ENCODE data around the gene DPY19L1. TPM values are rescaled to one million over a fixed set of nuclear protein-coding genes. Genes with fewer than 3 reads are reported as not detected.
"Not testable (repeated sequence)": the region's sequence is repeated elsewhere in the genome, so short reads cannot be mapped to it uniquely, and the experiment has no call there.

DPY19L1 gene
- total and polyA plus RNA-seq, 2 donors: 19.4 to 72.8 TPM

DNA sequence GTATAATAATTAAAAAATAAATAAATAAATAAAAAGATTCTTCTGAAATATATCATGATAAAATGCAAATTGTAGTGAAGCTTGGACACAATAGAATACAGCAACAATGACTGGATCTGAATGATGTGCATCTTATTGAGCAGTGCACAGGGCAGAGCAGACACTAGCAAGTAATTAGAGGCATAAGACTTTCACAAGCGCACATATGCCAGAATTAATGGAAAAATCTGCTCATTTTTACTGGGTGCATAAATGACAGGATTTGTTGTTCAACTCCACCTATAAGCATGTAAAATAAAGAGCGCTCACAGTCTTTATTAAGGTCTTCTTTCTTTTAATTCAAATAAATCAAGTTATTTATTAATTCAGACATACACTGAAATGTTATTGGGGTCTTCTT, 125.0 kb downstream of the DPY19L1 start:
- WGBS: 98% methylated on average over 2 of the region's 2 CpGs
- no peak for DNase-seq (ENCODE audit: extremely low spot score)
- Histone ChIP-seq H3K4me3 (ENCODE audit: low read depth, low read length) (no peak overlapping the region), H3K4me1 (ENCODE audit: insufficient read depth) (no peaks in the 10 kb centered on the region), H3K36me3 (ENCODE audit: insufficient read depth) (no peaks in the 10 kb centered on the region), H3K27ac (ENCODE audit: low read depth) (no peak overlapping the region)

DNA sequence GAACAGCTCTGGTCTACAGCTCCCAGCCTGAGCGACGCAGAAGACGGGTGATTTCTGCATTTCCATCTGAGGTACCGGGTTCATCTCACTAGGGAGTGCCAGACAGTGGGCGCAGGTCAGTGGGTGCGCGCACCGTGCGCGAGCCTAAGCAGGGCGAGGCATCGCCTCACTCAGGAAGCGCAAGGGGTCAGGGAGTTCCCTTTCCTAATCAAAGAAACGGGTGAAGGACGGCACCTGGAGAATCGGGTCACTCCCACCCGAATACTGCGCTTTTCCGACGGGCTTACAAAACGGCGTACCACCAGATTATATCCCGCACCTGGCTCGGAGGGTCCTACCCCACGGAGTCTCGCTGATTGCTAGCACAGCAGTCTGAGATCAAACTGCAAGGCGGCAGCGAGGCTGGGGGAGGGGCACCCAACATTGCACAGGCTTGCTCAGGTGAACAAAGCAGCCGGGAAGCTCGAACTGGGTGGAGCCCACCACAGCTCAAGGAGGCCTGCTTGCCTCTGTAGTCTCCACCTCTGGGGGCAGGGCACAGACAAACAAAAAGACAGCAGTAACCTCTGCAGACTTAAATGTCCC, 130.9 kb downstream of the DPY19L1 start:
- H3K4me3 ChIP-seq (ENCODE audit: low read depth, low read length); H3K36me3 ChIP-seq (ENCODE audit: insufficient read depth); H3K4me1 ChIP-seq (ENCODE audit: insufficient read depth); DNase-seq (ENCODE audit: extremely low spot score); H3K27ac ChIP-seq (ENCODE audit: low read depth): not testable (repeated sequence)
- 24% methylated on average over 30 of the region's 30 CpGs for WGBS

- WGBS: 43% methylated on average over 4 of the region's 4 CpGs
- Histone ChIP-seq H3K4me1 (ENCODE audit: insufficient read depth) (no peaks in the 10 kb centered on the region), H3K36me3 (ENCODE audit: insufficient read depth) (no peaks in the 10 kb centered on the region), H3K27ac (ENCODE audit: low read depth) (no peak overlapping the region), H3K4me3 (ENCODE audit: low read depth, low read length) (no peak overlapping the region)
- no peak for DNase-seq (ENCODE audit: extremely low spot score)
These were observed 132.3 kb downstream of the DPY19L1 start for GRCh38 chr7:34904987-34905386.

GRCh38 chr7:34903921-34904320, 133.4 kb downstream of the DPY19L1 start:
- DNase-seq (ENCODE audit: extremely low spot score); H3K27ac ChIP-seq (ENCODE audit: low read depth); H3K4me1 ChIP-seq (ENCODE audit: insufficient read depth); H3K36me3 ChIP-seq (ENCODE audit: insufficient read depth); H3K4me3 ChIP-seq (ENCODE audit: low read depth, low read length): not testable (repeated sequence)
- 79% methylated on average over 2 of the region's 2 CpGs for WGBS

DNA sequence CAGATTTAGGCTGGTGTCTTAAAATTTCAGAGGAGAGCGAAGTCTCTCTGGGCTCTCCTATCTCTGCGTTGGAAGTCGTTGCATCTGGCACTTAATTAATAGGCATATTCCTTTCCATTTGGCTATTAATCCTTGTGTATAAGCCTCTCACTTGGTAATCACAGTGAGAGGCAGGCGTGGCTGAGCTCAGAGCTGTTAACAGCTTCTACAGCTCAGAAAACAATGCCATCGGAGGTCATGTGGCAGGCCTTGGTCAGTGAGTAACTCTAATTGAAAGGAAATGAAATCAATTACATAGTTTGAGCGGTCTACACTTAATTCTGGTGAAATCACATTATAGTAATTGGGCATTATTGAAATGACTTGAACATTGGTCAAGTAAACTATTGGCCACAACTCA, 135.1 kb downstream of the DPY19L1 start:
- Histone ChIP-seq H3K36me3 (ENCODE audit: insufficient read depth) (no peaks in the 10 kb centered on the region), H3K4me1 (ENCODE audit: insufficient read depth) (no peaks in the 10 kb centered on the region), H3K4me3 (ENCODE audit: low read depth, low read length) (no peak overlapping the region), H3K27ac (ENCODE audit: low read depth) (no peak overlapping the region)
- 87% methylated on average over 6 of the region's 6 CpGs for WGBS
- DNase-seq (ENCODE audit: extremely low spot score): no peak

GRCh38 chr7:34900891-34901513, 136.3 kb downstream of the DPY19L1 start:
- DNase-seq (ENCODE audit: extremely low spot score): no peak
- Histone ChIP-seq H3K27ac (ENCODE audit: low read depth) (no peak overlapping the region), H3K4me1 (ENCODE audit: insufficient read depth) (no peaks in the 10 kb centered on the region), H3K4me3 (ENCODE audit: low read depth, low read length) (no peak overlapping the region), H3K36me3 (ENCODE audit: insufficient read depth) (no peaks in the 10 kb centered on the region)
- 70% methylated on average over 4 of the region's 4 CpGs for WGBS

DNA sequence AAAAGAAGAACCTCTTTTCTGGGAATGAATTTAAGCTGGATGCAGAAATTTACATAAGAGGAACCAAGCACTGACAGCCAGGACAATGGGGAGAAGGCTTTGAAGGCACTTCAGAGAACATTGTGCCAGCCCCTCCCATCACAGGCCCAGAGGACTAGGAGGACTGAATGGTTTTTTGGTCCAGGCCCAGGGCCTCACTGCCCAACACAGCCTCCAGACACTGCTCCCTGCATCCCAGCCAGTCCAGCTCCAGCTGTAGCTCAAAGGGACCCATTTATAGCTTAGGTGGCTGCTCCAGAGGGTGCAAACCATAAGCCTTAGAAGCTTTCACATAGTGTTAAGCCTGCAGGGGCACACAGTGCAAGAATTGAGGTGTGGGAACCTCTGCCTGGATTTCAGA, 142.1 kb downstream of the DPY19L1 start:
- no peak for DNase-seq (ENCODE audit: extremely low spot score)
- H3K36me3 ChIP-seq (ENCODE audit: insufficient read depth): no peaks in the 10 kb centered on the region
- no peaks in the 10 kb centered on the region for H3K4me1 ChIP-seq (ENCODE audit: insufficient read depth)
- no peak overlapping the region for H3K4me3 ChIP-seq (ENCODE audit: low read depth, low read length)
- H3K27ac ChIP-seq (ENCODE audit: low read depth): no peak overlapping the region

- Histone ChIP-seq H3K4me3 (ENCODE audit: low read depth, low read length) (no peak overlapping the region), H3K36me3 (ENCODE audit: insufficient read depth) (no peaks in the 10 kb centered on the region), H3K27ac (ENCODE audit: low read depth) (no peak overlapping the region), H3K4me1 (ENCODE audit: insufficient read depth) (no peaks in the 10 kb centered on the region)
- DNase-seq (ENCODE audit: extremely low spot score): no peak
- WGBS: 87% methylated on average over 1 of the region's 1 CpG
These were observed 147.3 kb downstream of the DPY19L1 start for GRCh38 chr7:34889951-34890350.

DNA sequence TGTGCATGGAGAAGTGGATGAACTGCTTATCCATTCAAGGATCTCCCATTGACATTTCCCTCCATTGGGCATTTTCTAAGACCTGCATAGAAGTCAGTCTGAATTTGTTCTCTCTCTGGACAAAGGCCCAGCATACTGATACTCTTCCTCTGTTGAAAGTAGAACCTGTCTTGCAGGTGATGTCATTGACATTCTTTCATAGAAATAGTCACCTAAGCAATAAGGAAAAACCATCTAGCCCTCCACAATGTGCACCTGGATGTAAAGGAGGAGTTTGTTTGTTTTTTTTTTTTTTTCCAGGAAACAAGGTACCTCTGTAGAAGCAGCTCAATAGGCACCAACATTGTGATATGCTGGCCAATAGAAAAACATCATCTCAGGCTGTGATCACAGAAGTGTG, 150.4 kb downstream of the DPY19L1 start:
- Histone ChIP-seq H3K4me1 (ENCODE audit: insufficient read depth) (no peaks in the 10 kb centered on the region), H3K4me3 (ENCODE audit: low read depth, low read length) (no peak overlapping the region), H3K27ac (ENCODE audit: low read depth) (no peak overlapping the region), H3K36me3 (ENCODE audit: insufficient read depth) (no peaks in the 10 kb centered on the region)
- DNase-seq (ENCODE audit: extremely low spot score): no peak

DNA sequence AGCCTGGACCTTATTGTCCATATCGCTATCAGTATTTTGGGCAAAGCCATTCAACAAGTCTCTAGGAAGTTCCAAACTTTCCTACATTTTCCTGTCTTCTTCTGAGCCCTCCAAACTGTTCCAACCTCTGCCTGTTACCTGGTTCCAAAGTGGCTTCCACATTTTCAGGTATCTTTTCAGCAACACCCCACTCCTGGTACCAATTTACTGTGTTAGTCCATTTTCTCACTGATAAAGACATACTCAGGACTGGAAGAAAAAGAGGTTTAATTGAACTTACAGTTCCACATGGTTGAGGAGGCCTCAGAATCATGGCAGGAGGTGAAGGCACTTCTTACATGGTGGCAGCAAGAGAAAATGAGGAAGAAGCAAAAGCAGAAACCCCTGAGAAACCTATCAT, 153.4 kb downstream of the DPY19L1 start:
- WGBS: 94% methylated on average over 1 of the region's 1 CpG
- not testable (repeated sequence) for H3K4me3 ChIP-seq (ENCODE audit: low read depth, low read length)

GRCh38 chr7:34879871-34880270, 157.4 kb downstream of the DPY19L1 start:
- no peak overlapping the region for H3K4me3 ChIP-seq (ENCODE audit: low read depth, low read length)
- WGBS: 72% methylated on average over 2 of the region's 2 CpGs
- no peak for DNase-seq (ENCODE audit: extremely low spot score)
- no peaks in the 10 kb centered on the region for H3K4me1 ChIP-seq (ENCODE audit: insufficient read depth)
- H3K27ac ChIP-seq (ENCODE audit: low read depth): no peak overlapping the region
- no peaks in the 10 kb centered on the region for H3K36me3 ChIP-seq (ENCODE audit: insufficient read depth)

More for the DNA sequence above, 153.4 kb downstream of the DPY19L1 start:
- H3K27ac ChIP-seq (ENCODE audit: low read depth); H3K4me1 ChIP-seq (ENCODE audit: insufficient read depth); DNase-seq (ENCODE audit: extremely low spot score); H3K36me3 ChIP-seq (ENCODE audit: insufficient read depth): not testable (repeated sequence)

DNA sequence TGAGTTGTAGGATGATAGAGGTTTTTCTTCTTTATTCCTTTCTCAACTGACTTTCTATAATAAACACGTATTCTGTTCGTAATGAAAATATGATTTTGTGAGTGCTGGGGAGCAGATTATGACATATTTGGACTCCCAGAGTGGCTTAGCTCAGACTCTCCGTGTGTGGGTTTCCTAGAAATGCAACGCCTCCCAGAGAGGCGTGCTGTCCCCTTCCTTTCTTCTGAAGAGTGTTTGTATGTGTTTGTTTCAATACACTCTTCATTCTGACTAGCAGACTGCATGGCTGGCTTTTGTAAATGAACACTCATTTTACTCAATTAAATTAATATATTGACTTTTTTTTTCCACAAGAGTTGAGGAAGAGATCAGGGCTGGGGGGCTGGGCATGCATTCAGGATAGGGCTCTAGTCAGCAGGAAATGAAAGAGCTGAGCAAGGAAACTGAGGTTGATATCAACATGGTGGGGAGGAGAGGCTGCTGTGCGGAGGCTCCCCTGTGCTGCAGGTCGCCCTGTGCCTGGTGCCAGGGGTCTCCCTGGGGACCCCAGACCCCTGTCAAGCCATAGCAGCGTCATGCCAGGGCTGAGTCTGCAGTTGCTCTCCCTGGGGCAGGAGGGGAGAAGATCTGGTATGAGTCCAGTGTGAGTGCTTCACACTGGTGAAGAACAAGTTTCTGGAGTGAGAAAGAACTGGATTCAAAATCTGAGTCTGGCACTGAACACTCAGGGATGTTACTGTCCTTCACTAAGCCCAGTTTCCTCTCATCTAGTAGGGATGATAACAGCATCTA, 158.1 kb downstream of the DPY19L1 start:
- H3K4me1 ChIP-seq (ENCODE audit: insufficient read depth); DNase-seq (ENCODE audit: extremely low spot score); H3K27ac ChIP-seq (ENCODE audit: low read depth); H3K4me3 ChIP-seq (ENCODE audit: low read depth, low read length); H3K36me3 ChIP-seq (ENCODE audit: insufficient read depth): not testable (repeated sequence)
- 60% methylated on average over 8 of the region's 8 CpGs for WGBS
